ENCODE measurements around the gene GC.
"Not testable (repeated sequence)": the region's sequence is repeated elsewhere in the genome, so short reads cannot be mapped to it uniquely, and the experiment has no call there.

Gene GC

GRCh38 chr4:71765350-71765749 lies 18.5 kb downstream of the GC start:
- DNase-seq: no peak

- no peak for DNase-seq
These were observed 31.4 kb downstream of the GC start for GRCh38 chr4:71752383-71753042.

- DNase-seq: peak; percentile 19
These were observed 34.8 kb downstream of the GC start for GRCh38 chr4:71749008-71749594.

- no peak for DNase-seq
These were observed 37.5 kb downstream of the GC start for GRCh38 chr4:71746379-71746778.

- DNase-seq: not testable (repeated sequence)
These were observed 45.1 kb downstream of the GC start for GRCh38 chr4:71738782-71739181.

- DNase-seq: no peak
These were observed 51.2 kb downstream of the GC start for GRCh38 chr4:71732706-71733105.

GRCh38 chr4:71732066-71732465 lies 51.8 kb downstream of the GC start:
- no peak for DNase-seq

- DNase-seq: peak; percentile 86
These were observed 54.0 kb downstream of the GC start for GRCh38 chr4:71729856-71730255.

- DNase-seq: no peak
These were observed 70.2 kb downstream of the GC start for GRCh38 chr4:71713611-71714203.

GRCh38 chr4:71711985-71712348 lies 71.9 kb downstream of the GC start:
- DNase-seq: no peak

- no peak for DNase-seq
These were observed 72.6 kb downstream of the GC start for GRCh38 chr4:71711044-71711984.

- DNase-seq: no peak
These were observed 73.9 kb downstream of the GC start for GRCh38 chr4:71709961-71710360.

- DNase-seq: no peak
These were observed 85.7 kb downstream of the GC start for GRCh38 chr4:71698141-71698540.

GRCh38 chr4:71697031-71697430 lies 86.8 kb downstream of the GC start:
- DNase-seq: no peak

- DNase-seq: no peak
These were observed 88.9 kb downstream of the GC start for GRCh38 chr4:71694961-71695360.

- no peak for DNase-seq
These were observed 90.9 kb downstream of the GC start for GRCh38 chr4:71692963-71693362.

GRCh38 chr4:71692198-71692597 lies 91.7 kb downstream of the GC start:
- DNase-seq: no peak
